IMR-90 (cell line): ENCODE data around the gene CHD3. TPM values are rescaled to one million over a fixed set of nuclear protein-coding genes. Genes with fewer than 3 reads are reported as not detected.

Experiments used
- ATAC-seq: fragments of 200-7000 bp; cut with Tn5 transposase; 2 replicates; pipeline ENCODE4 v1.9.1; 2020; ENCODE audit warnings: low read depth, mild to moderate bottlenecking, moderate library complexity
- BruUV-seq: library from RNA; stranded (reverse); fragments of 400-500 nt; replicated peaks from 2 replicates; lab custom pipeline; 2021; lab: Mats Ljungman, UMichigan
- CTCF ChIA-PET: fragments of 300-600 bp; formaldehyde crosslinking; extraction: SDS; loops from one replicate; lab custom pipeline; 2021; ENCODE audit warnings: antibody characterized with exemption; lab: Yijun Ruan, JAX
- POLR2A ChIA-PET: fragments of 300-600 bp; sonication (Branson Sonifier 250); formaldehyde crosslinking; loops from one replicate; lab custom pipeline; 2022; ENCODE audit warnings: antibody characterized with exemption; ENCODE audit not compliant: unreplicated experiment; lab: Charles Lee
- DNase-seq: peaks from one replicate; pipeline ENCODE4 v3.0.0; 2013
- H2AFZ ChIP-seq: replicated peaks from 2 replicates; pipeline ENCODE3; 2013; ENCODE audit warnings: low read length, mild to moderate bottlenecking; ENCODE audit not compliant: poor library complexity
- H2AK5ac ChIP-seq: 2 replicates; pipeline ENCODE4 v1.6.1; 2013; ENCODE audit warnings: low read depth, low read length, inconsistent platforms
- H2AK9ac ChIP-seq: replicated peaks from 2 replicates; pipeline ENCODE3; 2013; ENCODE audit warnings: mild to moderate bottlenecking, low read depth, low read length, moderate library complexity; ENCODE audit not compliant: poor library complexity
- H2BK120ac ChIP-seq: 2 replicates; pipeline ENCODE4 v1.6.1; 2013; ENCODE audit warnings: low read depth, low read length, inconsistent platforms
- H2BK15ac ChIP-seq: 3 replicates; pipeline ENCODE4 v1.6.1; 2013; ENCODE audit warnings: low read depth, low read length, inconsistent platforms
- H2BK20ac ChIP-seq: 2 replicates; pipeline ENCODE4 v1.6.1; 2013; ENCODE audit warnings: low read depth, mild to moderate bottlenecking, inconsistent platforms, low read length, moderate library complexity
- H2BK5ac ChIP-seq: 2 replicates; pipeline ENCODE4 v1.6.1; 2013; ENCODE audit warnings: mild to moderate bottlenecking, low read depth, low read length, inconsistent platforms; ENCODE audit not compliant: poor library complexity, severe bottlenecking
- H3K14ac ChIP-seq: replicated peaks from 2 replicates; pipeline ENCODE4 v1.6.1; 2013; ENCODE audit warnings: low read depth, low read length, inconsistent platforms
- H3K18ac ChIP-seq: 2 replicates; pipeline ENCODE4 v1.6.1; 2013; ENCODE audit warnings: low read depth, low read length, control low read depth
- H3K23ac ChIP-seq: 2 replicates; pipeline ENCODE4 v1.6.1; 2013; ENCODE audit warnings: low read depth, low read length, inconsistent platforms
- H3K27ac ChIP-seq: 2 replicates; pipeline ENCODE4 v1.5.1; 2013; ENCODE audit warnings: mild to moderate bottlenecking, control low read depth, low read length; ENCODE audit not compliant: insufficient read depth
- H3K27me3 ChIP-seq: 2 replicates; pipeline ENCODE4 v1.6.1; 2013; ENCODE audit warnings: low read length; ENCODE audit not compliant: control insufficient read depth, insufficient read depth
- H3K36me3 ChIP-seq: 2 replicates; pipeline ENCODE4 v1.6.1; 2013; ENCODE audit warnings: low read length, mixed read lengths; ENCODE audit not compliant: control insufficient read depth, insufficient read depth
- H3K4ac ChIP-seq: 2 replicates; pipeline ENCODE4 v1.6.1; 2013; ENCODE audit warnings: low read depth, low read length, inconsistent platforms
- H3K4me1 ChIP-seq: 2 replicates; pipeline ENCODE4 v1.6.1; 2013; ENCODE audit warnings: low read length, mixed read lengths; ENCODE audit not compliant: control insufficient read depth, insufficient read depth
- H3K4me2 ChIP-seq: 2 replicates; pipeline ENCODE4 v1.6.1; 2013; ENCODE audit warnings: low read depth, mild to moderate bottlenecking, control low read depth, low read length, moderate library complexity
- H3K4me3 ChIP-seq: 2 replicates; pipeline ENCODE4 v1.5.1; 2013; ENCODE audit warnings: low read depth, mild to moderate bottlenecking, control low read depth, low read length, moderate library complexity; ENCODE audit not compliant: insufficient read depth
- H3K56ac ChIP-seq: 2 replicates; pipeline ENCODE4 v1.6.1; 2013; ENCODE audit warnings: low read length, inconsistent platforms; ENCODE audit not compliant: insufficient read depth; ENCODE audit errors: extremely low read depth
- H3K79me1 ChIP-seq, 2 experiments: 2 replicates each; pipeline ENCODE4 v1.6.1; 2013; ENCODE audit warnings: low read length in 2 of 2, inconsistent platforms in 1 of 2, low read depth in 1 of 2
- H3K9ac ChIP-seq: 2 replicates; pipeline ENCODE4 v1.6.1; 2013; ENCODE audit warnings: low read depth, low read length, control low read depth
- H3K9me1 ChIP-seq: 2 replicates; pipeline ENCODE4 v1.6.1; 2013; ENCODE audit warnings: low read length, inconsistent platforms; ENCODE audit not compliant: insufficient read depth
- H3K9me3 ChIP-seq: 2 replicates; pipeline ENCODE4 v1.6.1; 2013; ENCODE audit warnings: low read length; ENCODE audit not compliant: control insufficient read depth, insufficient read depth
- H4K20me1 ChIP-seq: 2 replicates; pipeline ENCODE4 v1.6.1; 2013; ENCODE audit warnings: low read length, inconsistent platforms; ENCODE audit not compliant: insufficient read depth
- H4K5ac ChIP-seq: 2 replicates; pipeline ENCODE4 v1.6.1; 2013; ENCODE audit warnings: mild to moderate bottlenecking, low read depth, low read length, control low read depth
- H4K8ac ChIP-seq, 2 experiments: 2 replicates each; pipeline ENCODE4 v1.6.1; 2013; ENCODE audit warnings: low read depth in 2 of 2, low read length in 2 of 2, control low read depth in 1 of 2, inconsistent platforms in 1 of 2
- H4K91ac ChIP-seq: 2 replicates; pipeline ENCODE4 v1.6.1; 2013; ENCODE audit warnings: low read depth, low read length, inconsistent platforms; ENCODE audit not compliant: insufficient read depth
- BHLHE40 ChIP-seq: fragments of 150-350 bp; IDR thresholded peaks from 2 replicates; pipeline ENCODE4 v1.6.1; 2016; ENCODE audit warnings: mild to moderate bottlenecking, low read depth, low read length
- CEBPB ChIP-seq: IDR thresholded peaks from 2 replicates; pipeline ENCODE4 v1.6.1; 2012; ENCODE audit warnings: low read depth, low read length, improper control_type of control experiment
- FOS ChIP-seq: fragments of 150-350 bp; IDR thresholded peaks from 2 replicates; pipeline ENCODE4 v1.6.1; 2016; ENCODE audit warnings: low read depth, low read length
- MAFK ChIP-seq: IDR thresholded peaks from 2 replicates; pipeline ENCODE4 v1.6.1; 2012; ENCODE audit warnings: low read depth, low read length, improper control_type of control experiment
- MAZ ChIP-seq: IDR thresholded peaks from 2 replicates; pipeline ENCODE4 v1.6.1; 2012; ENCODE audit warnings: low read depth, mild to moderate bottlenecking, low read length, improper control_type of control experiment, moderate library complexity, borderline replicate concordance
- MXI1 ChIP-seq: IDR thresholded peaks from 2 replicates; pipeline ENCODE4 v1.6.1; 2012; ENCODE audit warnings: low read depth, mild to moderate bottlenecking, low read length, moderate library complexity, borderline replicate concordance
- NFE2L2 ChIP-seq: fragments of 150-350 bp; IDR thresholded peaks from 2 replicates; pipeline ENCODE4 v1.6.1; 2016; ENCODE audit warnings: low read depth, mild to moderate bottlenecking, low read length
- POLR2A ChIP-seq: IDR thresholded peaks from 2 replicates; pipeline ENCODE4 v1.6.1; 2012; ENCODE audit warnings: mild to moderate bottlenecking, low read depth, low read length
- RAD21 ChIP-seq: IDR thresholded peaks from 2 replicates; pipeline ENCODE4 v1.6.1; 2012; ENCODE audit warnings: low read length, improper control_type of control experiment
- RCOR1 ChIP-seq: IDR thresholded peaks from 2 replicates; pipeline ENCODE4 v1.6.1; 2012; ENCODE audit warnings: mild to moderate bottlenecking, low read length, improper control_type of control experiment; ENCODE audit not compliant: insufficient replicate concordance
- RFX5 ChIP-seq: IDR thresholded peaks from 2 replicates; pipeline ENCODE4 v1.8.0; 2012; ENCODE audit warnings: low read depth, mild to moderate bottlenecking, low read length, moderate library complexity
- SMC3 ChIP-seq: fragments of 150-350 bp; IDR thresholded peaks from 2 replicates; pipeline ENCODE4 v1.6.1; 2016; ENCODE audit warnings: low read depth, mild to moderate bottlenecking, antibody characterized with exemption, low read length, moderate library complexity
- USF2 ChIP-seq: fragments of 150-350 bp; IDR thresholded peaks from 2 replicates; pipeline ENCODE4 v1.6.1; 2017; ENCODE audit warnings: mild to moderate bottlenecking, antibody characterized with exemption, low read length, low read depth
- WGBS, 2 experiments: methylation state at CpG; one replicate each; pipeline versions ENCODE4 v1.1.5 to v1.1.7; 2013; ENCODE audit warnings: missing lambda C conversion rate in 2 of 2; ENCODE audit not compliant: insufficient read length in 1 of 2; ENCODE audit errors: extremely low coverage in 2 of 2; 5-methylcytosine and 5-hydroxymethylcytosine counted together
- dilution Hi-C: fragments of 300-500 bp; cut with HindIII; formaldehyde crosslinking; loops from one replicate; pipeline ENCODE4 v1.14.3; 2018; ENCODE audit warnings: low sequenced_read_pairs; ENCODE audit not compliant: unreplicated experiment
- in situ Hi-C: fragments of 300-500 bp; cut with MboI; formaldehyde crosslinking; loops from 3 replicates; pipeline ENCODE4 v1.14.3; 2019; ENCODE audit warnings: low sequenced_read_pairs, inconsistent platforms, mixed read lengths
- intact Hi-C: fragments of 100-400 bp; cut with micrococcal nuclease; formaldehyde crosslinking; loops from 2 replicates; pipeline ENCODE4 v1.10.0; 2022
- polyA plus RNA-seq, 3 experiments: library from polyadenylated mRNA; depleted of rRNA; stranded (reverse); fragments of >200 nt; gene quantifications; 2 replicates each; pipeline ENCODE4 v1.2.3, GENCODE V29; 2012; ENCODE audit warnings: low replicate concordance in 1 of 3
- total RNA-seq: library from RNA; depleted of rRNA; stranded (reverse); fragments of >200 nt; gene quantifications from 2 replicates; pipeline ENCODE4 v1.2.3, GENCODE V29; 2012
- TF ChIP-seq, protein P1 (sequence below): conservative IDR thresholded peaks from 2 replicates; pipeline ENCODE4 v1.5.1; 2012; ENCODE audit warnings: mild to moderate bottlenecking, low read depth, low read length, improper control_type of control experiment

The CHD3 gene
- total and polyA plus RNA-seq, 2 of the 4 experiments (the other 2 are of a cell fraction) = 65.4 to 78.1 TPM

DNA sequence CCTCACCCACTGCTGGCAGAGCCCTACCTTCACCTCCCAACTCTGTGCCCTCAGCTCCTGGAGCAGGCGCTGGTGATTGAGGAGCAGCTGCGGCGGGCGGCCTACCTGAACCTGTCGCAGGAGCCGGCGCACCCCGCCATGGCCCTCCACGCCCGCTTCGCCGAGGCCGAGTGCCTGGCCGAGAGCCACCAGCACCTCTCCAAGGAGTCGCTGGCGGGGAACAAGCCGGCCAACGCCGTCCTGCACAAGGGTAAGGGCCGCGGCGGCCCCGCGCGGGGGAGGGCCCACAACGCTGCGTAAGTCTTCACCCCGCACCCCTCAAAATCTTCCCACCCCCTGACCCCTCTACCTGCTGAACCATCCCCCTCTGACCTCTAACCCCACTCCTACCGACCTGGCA lies 20.5 kb downstream of the CHD3 start:
- Histone ChIP-seq H2AFZ (no peak overlapping the region), H3K14ac (no peak overlapping the region), H3K4me3 (no peak overlapping the region), H2BK5ac (no peak overlapping the region), H4K8ac (no peak overlapping the region), H2BK20ac (no peak overlapping the region), H3K9ac (no peak overlapping the region), H4K20me1 (peaks cover 2% of the 10 kb centered on the region; the same call in 1 of the 2 replicates), H4K91ac (no peak overlapping the region), H2AK9ac (no peak overlapping the region), H3K23ac (no peak overlapping the region), H3K4me1 (no peaks in the 10 kb centered on the region), H3K79me1 (no peaks in the 10 kb centered on the region; a peak in 1 of 4 replicates), H2AK5ac (no peak overlapping the region), H3K9me3 (no peaks in the 10 kb centered on the region), H3K27me3 (no peaks in the 10 kb centered on the region), H3K18ac (no peak overlapping the region), H3K56ac (no peak overlapping the region), H3K36me3 (peaks cover 77% of the 10 kb centered on the region), H3K27ac (no peak overlapping the region), H3K9me1 (no peaks in the 10 kb centered on the region), H4K5ac (no peak overlapping the region), H2BK120ac (no peak overlapping the region), H3K4ac (no peak overlapping the region), H2BK15ac (no peak overlapping the region), H3K4me2 (no peak overlapping the region)
- dilution Hi-C loops = no loop called here
- in situ Hi-C loops = no loop called here
- CTCF ChIA-PET = no interaction called here
- 97% methylated on average over 26 of the region's 29 CpGs; no CpG with 5 or more reads in 1 of the 2 experiments for WGBS, 2 experiments
- BruUV-seq = no TSS peak
- no peak for ATAC-seq
- TF ChIP-seq RCOR1 (no peak), POLR2A (no peak), SMC3 (no peak), MAFK (no peak), BHLHE40 (no peak), USF2 (no peak), RFX5 (no peak), CEBPB (no peak), MAZ (no peak), FOS (no peak), RAD21 (no peak), MXI1 (no peak), NFE2L2 (no peak)
- TF ChIP-seq, protein P1, sequence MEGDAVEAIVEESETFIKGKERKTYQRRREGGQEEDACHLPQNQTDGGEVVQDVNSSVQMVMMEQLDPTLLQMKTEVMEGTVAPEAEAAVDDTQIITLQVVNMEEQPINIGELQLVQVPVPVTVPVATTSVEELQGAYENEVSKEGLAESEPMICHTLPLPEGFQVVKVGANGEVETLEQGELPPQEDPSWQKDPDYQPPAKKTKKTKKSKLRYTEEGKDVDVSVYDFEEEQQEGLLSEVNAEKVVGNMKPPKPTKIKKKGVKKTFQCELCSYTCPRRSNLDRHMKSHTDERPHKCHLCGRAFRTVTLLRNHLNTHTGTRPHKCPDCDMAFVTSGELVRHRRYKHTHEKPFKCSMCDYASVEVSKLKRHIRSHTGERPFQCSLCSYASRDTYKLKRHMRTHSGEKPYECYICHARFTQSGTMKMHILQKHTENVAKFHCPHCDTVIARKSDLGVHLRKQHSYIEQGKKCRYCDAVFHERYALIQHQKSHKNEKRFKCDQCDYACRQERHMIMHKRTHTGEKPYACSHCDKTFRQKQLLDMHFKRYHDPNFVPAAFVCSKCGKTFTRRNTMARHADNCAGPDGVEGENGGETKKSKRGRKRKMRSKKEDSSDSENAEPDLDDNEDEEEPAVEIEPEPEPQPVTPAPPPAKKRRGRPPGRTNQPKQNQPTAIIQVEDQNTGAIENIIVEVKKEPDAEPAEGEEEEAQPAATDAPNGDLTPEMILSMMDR = no peak
- intact Hi-C loops = no loop called here
- no peak for DNase-seq
- POLR2A ChIA-PET = no interaction called here
